AG04449 (cell line): ENCODE results near the gene JRKL.
A peak's percentile ranks its signal among the peaks of the same experiment; 100 is the strongest.

Experiments
- CTCF ChIA-PET: fragments of 350-600 bp; formaldehyde crosslinking; extraction: SDS; loops from one replicate; lab custom pipeline; 2021; ENCODE audit warnings: antibody characterized with exemption; lab: Yijun Ruan, JAX
- POLR2A ChIA-PET: fragments of 400-600, 350-600 bp; formaldehyde crosslinking; extraction: SDS; loops from one replicate; lab custom pipeline; 2020; ENCODE audit warnings: antibody characterized with exemption, inconsistent platforms; lab: Yijun Ruan, JAX
- DNase-seq: peaks from one replicate; pipeline ENCODE4 v3.0.0-alpha.2; 2010; ENCODE audit warnings: low read depth, low spot score
- H3K4me3 ChIP-seq: 2 replicates; pipeline ENCODE4 v1.5.1; 2011; ENCODE audit warnings: low read depth, mild to moderate bottlenecking, control low read depth, low read length
- TF ChIP-seq, protein P1 (sequence below): IDR thresholded peaks from one replicate; pipeline ENCODE4 v1.5.1; 2011; ENCODE audit warnings: mild to moderate bottlenecking, moderate library complexity, low read length, control low read depth, inconsistent platforms; ENCODE audit not compliant: insufficient read depth; ENCODE audit errors: missing control alignments

The JRKL gene

DNA sequence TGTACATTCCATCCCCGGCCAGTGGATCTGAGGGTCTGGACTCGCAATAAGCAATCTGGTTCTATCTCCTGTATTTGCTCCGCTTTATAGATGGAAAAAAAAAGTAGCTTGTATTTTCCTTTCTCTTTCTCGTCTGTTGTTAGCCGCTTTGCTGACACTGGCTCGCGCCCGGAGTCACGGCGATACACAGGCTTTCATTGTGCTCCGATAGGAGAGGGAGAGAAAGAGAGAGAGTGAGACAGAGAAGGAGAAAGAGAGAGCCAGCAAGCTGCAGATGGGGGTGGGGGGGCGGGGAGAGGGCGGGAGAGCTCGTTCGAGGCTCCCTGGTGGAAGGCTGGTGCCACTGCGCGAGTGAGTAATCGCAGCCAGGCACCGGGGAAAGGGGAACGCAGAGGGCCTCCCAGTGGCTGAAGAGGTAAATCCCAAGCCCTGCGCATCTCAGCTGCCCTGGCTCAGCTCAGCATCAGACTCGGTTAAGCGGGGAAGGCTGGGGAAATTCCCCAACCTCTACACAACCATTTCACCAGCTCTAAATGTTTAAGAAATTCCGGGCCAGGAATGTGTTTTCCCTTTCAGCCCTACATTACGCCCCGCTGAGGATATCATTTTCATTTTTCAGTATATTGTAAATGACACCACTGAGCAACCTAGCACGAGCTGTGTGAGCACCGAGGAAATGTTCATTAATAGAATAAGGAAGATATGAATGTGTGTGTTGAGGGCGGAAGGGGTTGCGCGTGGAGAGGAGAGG is 46.7 kb upstream of the JRKL start, which contains the start of gene MAML2:
TSS of gene MAML2 (minus strand) at position 235 of the 751 bp plus-strand sequence. CDS start 1,300 bp downstream, outside the sequence.
- peak; percentile 76 for DNase-seq
- TF ChIP-seq, protein P1, sequence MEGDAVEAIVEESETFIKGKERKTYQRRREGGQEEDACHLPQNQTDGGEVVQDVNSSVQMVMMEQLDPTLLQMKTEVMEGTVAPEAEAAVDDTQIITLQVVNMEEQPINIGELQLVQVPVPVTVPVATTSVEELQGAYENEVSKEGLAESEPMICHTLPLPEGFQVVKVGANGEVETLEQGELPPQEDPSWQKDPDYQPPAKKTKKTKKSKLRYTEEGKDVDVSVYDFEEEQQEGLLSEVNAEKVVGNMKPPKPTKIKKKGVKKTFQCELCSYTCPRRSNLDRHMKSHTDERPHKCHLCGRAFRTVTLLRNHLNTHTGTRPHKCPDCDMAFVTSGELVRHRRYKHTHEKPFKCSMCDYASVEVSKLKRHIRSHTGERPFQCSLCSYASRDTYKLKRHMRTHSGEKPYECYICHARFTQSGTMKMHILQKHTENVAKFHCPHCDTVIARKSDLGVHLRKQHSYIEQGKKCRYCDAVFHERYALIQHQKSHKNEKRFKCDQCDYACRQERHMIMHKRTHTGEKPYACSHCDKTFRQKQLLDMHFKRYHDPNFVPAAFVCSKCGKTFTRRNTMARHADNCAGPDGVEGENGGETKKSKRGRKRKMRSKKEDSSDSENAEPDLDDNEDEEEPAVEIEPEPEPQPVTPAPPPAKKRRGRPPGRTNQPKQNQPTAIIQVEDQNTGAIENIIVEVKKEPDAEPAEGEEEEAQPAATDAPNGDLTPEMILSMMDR: peak; percentile 94
- POLR2A ChIA-PET: interaction anchor here (0.6 to 2.0 kb wide), 13 partner anchors 32 to 507 kb away, joined by 3 to 10 read pairs (median 3); partner anchors contain the start of genes CCDC82 and JRKL
- CTCF ChIA-PET: interaction anchor here (0.6 to 5.6 kb wide), 110 partner anchors 8 to 552 kb away, joined by 3 to 57 read pairs (median 5); partner anchors contain the start of genes CCDC82 and JRKL
- H3K4me3 ChIP-seq: peak within 1 kb of the TSS; percentile 81

DNA sequence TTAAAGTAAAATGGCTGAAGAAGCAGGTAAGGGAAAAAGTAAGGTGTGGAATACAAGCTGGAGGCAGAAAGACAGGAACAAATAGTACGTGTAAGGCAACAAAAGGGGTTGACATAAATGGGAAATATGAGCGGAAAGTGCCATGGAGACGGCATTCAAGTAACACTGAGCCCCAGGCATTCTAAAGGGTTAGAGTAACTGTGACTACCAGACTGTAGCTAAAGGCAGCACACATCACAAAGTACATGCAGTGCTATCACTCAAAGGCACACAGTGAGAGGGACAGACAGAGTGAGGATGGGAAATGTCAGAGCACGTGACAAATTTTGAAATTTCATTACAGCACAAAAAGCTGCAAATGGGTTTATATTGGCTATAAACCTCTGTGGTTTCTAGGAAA is 33.0 kb upstream of the JRKL start:
- CTCF ChIA-PET: interaction anchor here (0.6 to 1.6 kb wide), 4 partner anchors 12 to 1034 kb away, joined by 3 to 9 read pairs (median 3); partner anchors contain the start of gene MAML2
- TF ChIP-seq, protein P1: no peak
- POLR2A ChIA-PET: no interaction called here
- no peak overlapping the region for H3K4me3 ChIP-seq
- no peak for DNase-seq

DNA sequence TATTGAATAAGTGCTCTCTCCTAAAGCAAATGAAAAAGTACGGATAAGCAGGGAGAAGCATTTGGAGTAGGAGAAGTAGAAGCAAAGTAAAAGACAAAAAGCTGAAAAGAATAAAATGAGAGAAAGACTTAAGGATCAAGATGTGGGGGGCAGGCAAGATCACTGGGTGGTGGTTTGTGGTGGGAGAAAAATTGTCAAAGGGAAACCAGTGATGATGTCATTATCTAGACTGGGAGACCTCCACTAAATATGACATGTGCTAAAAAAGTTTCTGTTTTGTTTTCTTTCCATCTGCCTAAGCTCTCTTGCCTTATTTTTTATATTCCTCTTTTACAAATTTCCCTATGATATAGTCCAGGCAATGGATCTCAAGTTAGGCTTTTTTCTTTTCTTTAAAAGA is 32.0 kb upstream of the JRKL start:
- CTCF ChIA-PET: interaction anchor here (1.0 to 1.6 kb wide), 3 partner anchors 13 to 36 kb away, joined by 3 to 9 read pairs (median 3); partner anchors contain the start of gene MAML2
- TF ChIP-seq, protein P1: no peak
- DNase-seq: no peak
- H3K4me3 ChIP-seq: no peak overlapping the region
- POLR2A ChIA-PET: no interaction called here

DNA sequence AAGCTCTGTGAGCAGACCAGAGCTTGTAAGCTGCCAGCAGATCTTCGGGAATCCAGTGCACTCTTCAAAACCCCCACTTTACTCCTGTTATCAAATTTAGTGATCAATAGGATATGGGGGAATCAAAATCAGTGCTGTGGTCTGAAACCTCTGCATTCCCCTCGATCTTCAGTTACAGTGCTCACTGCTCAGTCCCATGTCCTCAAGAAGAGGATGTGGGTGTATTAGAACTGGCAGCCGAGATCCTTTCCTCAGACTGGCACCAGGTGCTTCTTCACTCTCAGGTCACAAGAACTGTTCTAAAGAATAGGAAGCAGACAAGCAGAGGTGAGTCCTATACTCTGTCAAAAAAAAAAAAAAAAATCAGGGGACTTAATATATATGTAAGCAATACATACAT is 31.5 kb upstream of the JRKL start:
- no peak for DNase-seq
- H3K4me3 ChIP-seq: no peak overlapping the region
- ChIA-PET POLR2A (no interaction called here), CTCF (interaction anchor here (1.4 kb wide), 1 partner anchor 15 kb away, joined by 9 read pairs; the partner anchor contains the start of gene MAML2)
- TF ChIP-seq, protein P1: no peak

DNA sequence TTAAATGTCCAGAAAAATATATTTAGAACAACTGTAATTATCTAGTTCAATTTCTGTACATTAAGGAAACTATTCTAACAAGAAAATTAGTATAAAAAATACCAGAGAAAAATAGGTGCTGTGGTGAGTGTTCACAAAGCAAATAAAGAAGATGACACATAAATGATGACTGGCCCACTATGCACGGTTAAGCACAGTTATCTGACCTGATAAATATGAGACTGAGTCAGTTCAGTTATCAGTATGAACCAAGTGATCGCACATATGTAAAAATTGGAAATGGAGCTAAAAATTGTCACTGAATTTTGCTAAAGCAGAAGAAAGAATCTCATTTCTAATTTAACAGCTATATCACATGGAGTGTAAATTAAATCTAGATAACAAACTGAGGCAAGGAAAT is 28.0 kb upstream of the JRKL start:
- DNase-seq: no peak
- no peak overlapping the region for H3K4me3 ChIP-seq
- ChIA-PET POLR2A (no interaction called here), CTCF (interaction anchor here (0.6 to 2.5 kb wide), 5 partner anchors 11 to 526 kb away, joined by 3 to 7 read pairs (median 4); partner anchors contain the start of gene MAML2)
- TF ChIP-seq, protein P1: no peak

DNA sequence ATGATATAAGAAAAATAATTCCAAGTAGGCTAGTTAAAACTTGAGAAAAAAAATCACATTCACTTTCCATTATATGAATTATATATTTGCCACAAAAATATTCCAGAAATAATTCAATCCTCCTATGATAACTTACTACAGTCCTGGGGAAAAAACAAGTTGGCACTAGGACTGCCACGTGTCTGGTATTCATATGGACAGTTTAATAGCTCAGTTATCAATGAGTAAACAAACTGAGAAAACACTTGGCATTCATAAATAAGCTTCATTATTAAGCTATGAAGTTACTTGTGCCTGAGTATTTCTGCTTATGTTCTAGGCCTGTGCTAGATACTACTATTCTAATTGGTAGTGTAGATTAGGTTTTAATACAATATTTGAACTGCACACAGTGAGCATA is 24.3 kb upstream of the JRKL start:
- POLR2A ChIA-PET: no interaction called here

More for the DNA sequence above, 24.3 kb upstream of the JRKL start:
- TF ChIP-seq, protein P1: no peak
- H3K4me3 ChIP-seq: no peak overlapping the region
- no peak for DNase-seq
- CTCF ChIA-PET: no interaction called here
